ENCODE results near the gene ASTN2.
"Not testable (repeated sequence)": the region's sequence is repeated elsewhere in the genome, so short reads cannot be mapped to it uniquely, and the experiment has no call there.

Gene ASTN2

GRCh38 chr9:116693233-116693731, 721.6 kb downstream of the ASTN2 start:
- no peaks in the 10 kb centered on the region for H4K20me1 ChIP-seq (ENCODE audit: insufficient read depth)
- no peak for TF ChIP-seq CTCF (conservative IDR thresholded peaks at IDR 0.05; ENCODE audit: low read depth, low read length)

GRCh38 chr9:116692616-116693015, 722.2 kb downstream of the ASTN2 start:
- TF ChIP-seq CTCF (conservative IDR thresholded peaks at IDR 0.05; ENCODE audit: low read depth, low read length), result no peak
- no peaks in the 10 kb centered on the region for H4K20me1 ChIP-seq (ENCODE audit: insufficient read depth)
- H3K4me2 ChIP-seq, result no peak overlapping the region

More at GRCh38 chr9:116693233-116693731, 721.6 kb downstream of the ASTN2 start:
- Histone ChIP-seq H3K4me1 (ENCODE audit: low read depth, poor library complexity, severe bottlenecking) (peaks cover 11% of the 10 kb centered on the region), H2AFZ (ENCODE audit: low read depth) (no peak overlapping the region), H3K27ac (no peak overlapping the region), H3K27me3 (ENCODE audit: insufficient read depth, low read depth) (no peaks in the 10 kb centered on the region), H3K9ac (no peak overlapping the region), H3K4me2 (no peak overlapping the region), H3K36me3 (ENCODE audit: insufficient read depth) (peaks cover 5% of the 10 kb centered on the region; the same call in 1 of the 2 replicates), H3K4me3 (IDR thresholded peaks at IDR 0.05; ENCODE audit: insufficient read depth, low read depth, low read length) (no peak overlapping the region), H3K79me2 (ENCODE audit: insufficient read depth, low read depth) (peaks cover 51% of the 10 kb centered on the region; the same call in 1 of the 2 replicates)

GRCh38 chr9:116691607-116692006, 723.2 kb downstream of the ASTN2 start:
- Histone ChIP-seq H3K36me3 (ENCODE audit: insufficient read depth) (no peaks in the 10 kb centered on the region), H3K27me3 (ENCODE audit: insufficient read depth, low read depth) (no peaks in the 10 kb centered on the region), H3K4me3 (IDR thresholded peaks at IDR 0.05; ENCODE audit: insufficient read depth, low read depth, low read length) (no peak overlapping the region), H4K20me1 (ENCODE audit: insufficient read depth) (no peaks in the 10 kb centered on the region), H3K27ac (no peak overlapping the region), H3K79me2 (ENCODE audit: insufficient read depth, low read depth) (peaks cover 60% of the 10 kb centered on the region), H3K9ac (no peak overlapping the region), H3K4me2 (no peak overlapping the region), H2AFZ (ENCODE audit: low read depth) (no peak overlapping the region), H3K4me1 (ENCODE audit: low read depth, poor library complexity, severe bottlenecking) (peaks cover 15% of the 10 kb centered on the region)
- TF ChIP-seq CTCF (conservative IDR thresholded peaks at IDR 0.05; ENCODE audit: low read depth, low read length), result no peak

More at GRCh38 chr9:116692616-116693015, 722.2 kb downstream of the ASTN2 start:
- Histone ChIP-seq H3K4me3 (IDR thresholded peaks at IDR 0.05; ENCODE audit: insufficient read depth, low read depth, low read length) (no peak overlapping the region), H3K79me2 (ENCODE audit: insufficient read depth, low read depth) (peaks cover 58% of the 10 kb centered on the region), H3K27me3 (ENCODE audit: insufficient read depth, low read depth) (no peaks in the 10 kb centered on the region), H3K27ac (no peak overlapping the region), H2AFZ (ENCODE audit: low read depth) (no peak overlapping the region), H3K36me3 (ENCODE audit: insufficient read depth) (peaks cover 3% of the 10 kb centered on the region; the same call in 1 of the 2 replicates), H3K4me1 (ENCODE audit: low read depth, poor library complexity, severe bottlenecking) (peaks cover 15% of the 10 kb centered on the region), H3K9ac (no peak overlapping the region)

- Histone ChIP-seq H3K79me2 (ENCODE audit: insufficient read depth, low read depth) (peaks cover 60% of the 10 kb centered on the region), H3K4me1 (ENCODE audit: low read depth, poor library complexity, severe bottlenecking) (peaks cover 20% of the 10 kb centered on the region)
- not testable (repeated sequence) for H2AFZ ChIP-seq (ENCODE audit: low read depth); H3K27me3 ChIP-seq (ENCODE audit: insufficient read depth, low read depth); H3K4me2 ChIP-seq; H3K9ac ChIP-seq; H3K36me3 ChIP-seq (ENCODE audit: insufficient read depth); H3K4me3 ChIP-seq (IDR thresholded peaks at IDR 0.05; ENCODE audit: insufficient read depth, low read depth, low read length); H4K20me1 ChIP-seq (ENCODE audit: insufficient read depth); H3K27ac ChIP-seq
Observed at GRCh38 chr9:116690805-116691204, 724.1 kb downstream of the ASTN2 start.

GRCh38 chr9:116689486-116690032, 725.3 kb downstream of the ASTN2 start:
- Histone ChIP-seq H2AFZ (ENCODE audit: low read depth) (no peak overlapping the region), H3K27me3 (ENCODE audit: insufficient read depth, low read depth) (no peaks in the 10 kb centered on the region), H3K79me2 (ENCODE audit: insufficient read depth, low read depth) (peaks cover 50% of the 10 kb centered on the region), H4K20me1 (ENCODE audit: insufficient read depth) (no peaks in the 10 kb centered on the region), H3K36me3 (ENCODE audit: insufficient read depth) (no peaks in the 10 kb centered on the region), H3K4me3 (IDR thresholded peaks at IDR 0.05; ENCODE audit: insufficient read depth, low read depth, low read length) (no peak overlapping the region), H3K9ac (no peak overlapping the region), H3K27ac (no peak overlapping the region), H3K4me2 (no peak overlapping the region), H3K4me1 (ENCODE audit: low read depth, poor library complexity, severe bottlenecking) (peaks cover 20% of the 10 kb centered on the region)
- TF ChIP-seq CTCF (conservative IDR thresholded peaks at IDR 0.05; ENCODE audit: low read depth, low read length), result no peak
